NCI-H2171 (cell line): ENCODE measurements around the gene TRIM43B.
"Not testable (repeated sequence)": the region's sequence is repeated elsewhere in the genome, so short reads cannot be mapped to it uniquely, and the experiment has no call there.

ENCODE experiments used
- DNase-seq: peaks from one replicate; lab custom pipeline; 2025; lab: John Stamatoyannopoulos, UW

The TRIM43B gene

DNA sequence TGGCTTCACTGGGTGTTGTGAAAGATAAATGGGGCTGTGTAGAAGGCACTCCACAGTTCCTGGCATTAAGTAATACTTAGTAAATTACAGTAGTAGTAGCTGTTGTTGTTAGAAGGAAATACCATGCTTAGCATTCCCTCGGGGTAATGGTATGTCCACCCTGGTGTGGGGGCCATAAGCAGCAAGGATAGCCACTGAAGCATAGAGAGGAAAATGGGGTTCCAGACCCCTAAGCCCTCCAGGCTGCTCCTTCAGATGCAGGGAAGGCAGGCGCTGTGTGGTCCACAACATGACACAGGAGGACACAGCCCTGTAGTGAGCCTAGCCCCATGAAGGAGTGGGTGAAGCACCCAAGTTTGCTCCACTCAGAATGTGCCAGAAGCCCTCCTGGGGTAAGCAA is 50.6 kb downstream of the TRIM43B start:
- not testable (repeated sequence) for DNase-seq

DNA sequence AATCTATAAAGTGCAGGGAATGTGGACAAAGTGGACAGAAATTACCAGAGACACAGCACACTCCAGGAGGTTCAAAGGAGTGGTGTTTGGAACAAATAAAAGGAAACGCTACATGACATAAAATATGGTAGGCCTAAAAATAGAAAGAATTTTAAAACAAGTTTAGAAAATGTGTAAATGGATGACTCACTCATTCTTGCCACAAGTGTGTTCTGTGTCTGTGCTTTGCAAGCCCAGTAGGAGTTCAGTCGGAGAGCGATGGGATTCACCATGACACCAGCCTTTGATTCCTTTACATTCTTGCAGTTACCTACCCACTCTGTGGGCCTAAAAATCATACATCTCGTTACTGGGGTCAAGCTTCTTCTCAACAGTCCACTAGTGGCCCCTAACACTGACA is 51.2 kb downstream of the TRIM43B start:
- DNase-seq = not testable (repeated sequence)

DNA sequence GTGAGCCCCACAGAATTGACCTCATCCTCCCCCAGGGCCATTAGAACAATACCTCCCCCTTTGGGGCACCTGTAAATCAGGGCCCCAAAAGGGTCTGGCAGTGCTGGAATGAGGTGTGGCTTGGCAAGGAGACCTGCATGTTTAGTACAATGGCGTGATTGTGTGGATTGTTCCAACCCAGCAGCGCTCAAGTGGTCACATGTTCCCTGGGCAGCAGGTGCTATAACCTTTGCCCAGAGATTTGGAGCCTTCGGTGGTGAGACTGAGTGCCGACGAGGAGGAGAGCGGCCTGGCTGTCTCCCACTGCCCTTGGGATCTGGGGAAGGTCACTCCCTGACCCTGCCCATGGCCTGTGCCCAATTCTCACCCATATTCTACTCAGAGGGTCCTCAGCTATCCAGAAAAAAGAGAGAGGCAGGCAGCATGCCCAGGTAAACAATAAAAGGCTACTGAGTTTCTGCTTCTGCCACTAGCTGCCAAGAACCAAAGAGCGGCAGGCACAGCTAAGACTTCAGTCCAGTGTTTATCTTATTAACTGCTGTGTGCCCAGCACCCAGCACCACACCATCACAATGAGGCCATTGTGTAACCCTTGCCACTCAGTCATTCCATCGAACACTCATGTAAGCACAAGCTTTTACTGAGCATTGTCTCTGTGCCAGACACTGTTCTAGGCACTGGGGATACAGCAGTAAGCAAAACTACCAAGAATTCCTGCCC is 54.6 kb downstream of the TRIM43B start:
- DNase-seq = not testable (repeated sequence)

DNA sequence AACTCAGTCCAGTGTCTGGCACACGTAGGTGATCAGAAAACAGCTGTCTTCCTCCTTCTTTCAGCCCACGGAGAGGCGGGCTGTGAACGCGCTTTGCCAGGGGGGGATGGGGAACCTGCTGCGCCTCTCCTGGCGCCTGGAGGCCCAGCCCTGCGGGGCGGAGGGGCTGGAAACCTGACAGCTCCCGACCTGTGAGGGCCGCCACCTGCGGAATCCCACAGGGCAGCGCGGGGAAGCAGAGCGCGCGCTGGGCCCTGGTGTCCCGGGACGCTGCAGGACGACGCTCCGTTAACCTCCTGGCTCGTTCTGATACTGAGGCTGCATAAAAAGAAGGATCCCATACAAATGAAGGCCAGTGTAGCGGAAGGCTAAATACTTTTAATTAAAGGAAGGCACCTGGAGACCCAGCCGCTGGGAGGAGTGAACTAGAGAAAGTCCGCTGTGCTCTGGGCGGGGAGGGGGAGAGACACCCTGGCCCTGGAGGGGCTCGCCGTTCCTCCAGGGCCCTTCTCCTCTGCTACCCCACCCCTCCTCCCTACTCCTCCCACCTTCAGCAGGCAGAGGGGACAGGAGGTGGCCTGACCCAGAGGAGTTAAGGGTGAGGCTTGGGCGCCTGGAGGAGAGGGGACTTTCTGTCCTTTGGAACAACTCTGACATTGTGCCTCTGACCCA is 57.2 kb downstream of the TRIM43B start:
- DNase-seq = not testable (repeated sequence)
